A673 (cell line): ENCODE measurements around the gene CHD2. TPM values are rescaled to one million over a fixed set of nuclear protein-coding genes. Genes with fewer than 3 reads are reported as not detected.

Source experiments
- BruUV-seq: library from RNA; stranded (reverse); fragments of 400-500 nt; replicated peaks from 2 replicates; lab custom pipeline; 2021; lab: Mats Ljungman, UMichigan
- CTCF ChIA-PET: fragments of 300-600 bp; sonication (Branson Sonifier 250); formaldehyde crosslinking; loops from one replicate; lab custom pipeline; 2022; ENCODE audit warnings: antibody characterized with exemption; lab: Charles Lee
- POLR2A ChIA-PET: fragments of 300-600 bp; sonication (Branson Sonifier 250); formaldehyde crosslinking; loops from one replicate; lab custom pipeline; 2022; ENCODE audit warnings: antibody characterized with exemption; ENCODE audit not compliant: low non-redundant PET; lab: Charles Lee
- DNase-seq: peaks from one replicate; pipeline ENCODE4 v3.0.0-alpha.2; 2015; ENCODE audit warnings: low spot score
- H3K27ac ChIP-seq: fragments of 200-600 bp; sonication (generic); 2 replicates; pipeline ENCODE4 v1.5.1; 2016; ENCODE audit warnings: mixed run types, low read depth, mild to moderate bottlenecking, mixed read lengths, antibody characterized with exemption, low read length; ENCODE audit not compliant: poor library complexity, severe bottlenecking
- H3K27me3 ChIP-seq: fragments of 200-600 bp; sonication (generic); replicated peaks from 2 replicates; pipeline ENCODE4 v1.6.1; 2017; ENCODE audit warnings: mixed run types, low read depth, mild to moderate bottlenecking, mixed read lengths, antibody characterized with exemption, low read length; ENCODE audit not compliant: insufficient read depth, poor library complexity
- H3K36me3 ChIP-seq: fragments of 200-600 bp; sonication (generic); 2 replicates; pipeline ENCODE4 v1.6.1; 2016; ENCODE audit warnings: mixed run types, mild to moderate bottlenecking, mixed read lengths, antibody characterized with exemption, low read length; ENCODE audit not compliant: insufficient read depth, poor library complexity, severe bottlenecking
- H3K4me1 ChIP-seq: fragments of 200-600 bp; sonication (generic); 2 replicates; pipeline ENCODE4 v1.6.1; 2017; ENCODE audit warnings: mixed run types, mild to moderate bottlenecking, mixed read lengths, antibody characterized with exemption, low read length; ENCODE audit not compliant: insufficient read depth, poor library complexity, severe bottlenecking
- H3K4me3 ChIP-seq: fragments of 200-600 bp; sonication (generic); 2 replicates; pipeline ENCODE4 v1.5.1; 2016; ENCODE audit warnings: low read depth, mixed run types, mild to moderate bottlenecking, mixed read lengths, low read length; ENCODE audit not compliant: poor library complexity, severe bottlenecking
- H3K9me3 ChIP-seq: fragments of 200-600 bp; sonication (generic); 2 replicates; pipeline ENCODE4 v1.6.1; 2016; ENCODE audit warnings: mixed run types, low read depth, mild to moderate bottlenecking, mixed read lengths, antibody characterized with exemption, low read length; ENCODE audit not compliant: poor library complexity, severe bottlenecking
- EZH2 ChIP-seq: fragments of 200-600 bp; sonication (generic); IDR thresholded peaks from 2 replicates; pipeline ENCODE4 v1.6.1; 2017; ENCODE audit warnings: borderline replicate concordance, low read depth, mild to moderate bottlenecking, mixed read lengths, antibody characterized with exemption, low read length; ENCODE audit not compliant: poor library complexity, severe bottlenecking
- intact Hi-C: fragments of 100-400 bp; cut with micrococcal nuclease; formaldehyde crosslinking; loops from one replicate; pipeline ENCODE4 v1.10.0; 2022; ENCODE audit not compliant: unreplicated experiment
- total RNA-seq: library from RNA; stranded (reverse); gene quantifications from 2 replicates; pipeline ENCODE4 v1.2.3, GENCODE V29; 2021
- TF ChIP-seq, protein P1 (sequence below): fragments of 300-800, 200-600 bp; sonication (generic); conservative IDR thresholded peaks from 2 replicates; pipeline ENCODE4 v1.5.1; 2017; ENCODE audit warnings: low read depth, mild to moderate bottlenecking, antibody characterized with exemption, low read length, moderate library complexity, mixed read lengths

CHD2 gene
- total RNA-seq, 1 experiment from 2014 or later, result 75.7 TPM

DNA sequence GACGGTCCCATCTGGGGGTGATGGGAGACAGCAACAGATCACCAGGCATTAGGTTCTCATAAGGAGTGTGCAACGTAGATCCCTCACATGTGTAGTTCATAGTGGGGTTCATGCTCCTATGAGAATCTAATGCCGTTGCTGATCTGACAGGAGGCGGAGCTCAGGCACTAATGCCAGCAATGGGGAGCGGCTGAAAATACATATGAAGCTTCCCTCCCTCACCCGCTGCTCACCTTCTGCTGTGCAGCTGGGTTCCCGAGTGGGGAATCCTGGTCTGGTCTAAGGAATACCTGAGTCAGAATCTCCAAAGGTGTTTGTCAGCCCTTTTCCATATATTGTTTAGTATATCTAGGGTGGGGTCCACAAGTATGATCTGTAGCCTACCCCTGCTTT is 52.3 kb downstream of the CHD2 start:
- H3K27me3 ChIP-seq, result no peaks in the 10 kb centered on the region
- no TSS peak for BruUV-seq
- H3K9me3 ChIP-seq, result peaks cover 22% of the 10 kb centered on the region
- no peak overlapping the region for H3K27ac ChIP-seq
- no peaks in the 10 kb centered on the region for H3K4me1 ChIP-seq
- TF ChIP-seq, protein P1, sequence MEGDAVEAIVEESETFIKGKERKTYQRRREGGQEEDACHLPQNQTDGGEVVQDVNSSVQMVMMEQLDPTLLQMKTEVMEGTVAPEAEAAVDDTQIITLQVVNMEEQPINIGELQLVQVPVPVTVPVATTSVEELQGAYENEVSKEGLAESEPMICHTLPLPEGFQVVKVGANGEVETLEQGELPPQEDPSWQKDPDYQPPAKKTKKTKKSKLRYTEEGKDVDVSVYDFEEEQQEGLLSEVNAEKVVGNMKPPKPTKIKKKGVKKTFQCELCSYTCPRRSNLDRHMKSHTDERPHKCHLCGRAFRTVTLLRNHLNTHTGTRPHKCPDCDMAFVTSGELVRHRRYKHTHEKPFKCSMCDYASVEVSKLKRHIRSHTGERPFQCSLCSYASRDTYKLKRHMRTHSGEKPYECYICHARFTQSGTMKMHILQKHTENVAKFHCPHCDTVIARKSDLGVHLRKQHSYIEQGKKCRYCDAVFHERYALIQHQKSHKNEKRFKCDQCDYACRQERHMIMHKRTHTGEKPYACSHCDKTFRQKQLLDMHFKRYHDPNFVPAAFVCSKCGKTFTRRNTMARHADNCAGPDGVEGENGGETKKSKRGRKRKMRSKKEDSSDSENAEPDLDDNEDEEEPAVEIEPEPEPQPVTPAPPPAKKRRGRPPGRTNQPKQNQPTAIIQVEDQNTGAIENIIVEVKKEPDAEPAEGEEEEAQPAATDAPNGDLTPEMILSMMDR, result no peak
- TF ChIP-seq EZH2, result no peak
- DNase-seq, result no peak
- ChIA-PET POLR2A (no interaction called here), CTCF (no interaction called here)
- no peak overlapping the region for H3K4me3 ChIP-seq
- intact Hi-C loops, result no loop called here
- peaks cover 96% of the 10 kb centered on the region for H3K36me3 ChIP-seq

DNA sequence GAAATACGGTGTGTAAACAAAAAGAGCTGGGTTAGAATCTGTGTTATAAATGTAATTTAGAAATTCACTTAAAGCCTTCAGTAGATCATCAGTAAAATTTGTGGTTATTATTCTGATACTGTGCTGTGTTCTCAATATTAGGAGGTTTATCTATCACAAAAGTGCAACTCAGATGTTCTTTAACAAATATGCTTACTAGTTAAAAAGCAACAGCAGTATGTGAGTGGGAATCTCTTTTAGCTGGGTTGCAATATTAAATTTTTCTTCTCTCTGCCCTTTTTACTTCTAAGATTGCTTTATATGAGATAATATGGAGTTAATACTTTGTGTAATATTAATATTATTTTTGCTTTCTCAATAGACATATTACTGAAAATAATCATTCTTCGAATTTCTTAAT is 53.4 kb downstream of the CHD2 start:
- no peak overlapping the region for H3K4me3 ChIP-seq
- peaks cover 94% of the 10 kb centered on the region for H3K36me3 ChIP-seq
- H3K4me1 ChIP-seq, result no peaks in the 10 kb centered on the region
- ChIA-PET CTCF (no interaction called here), POLR2A (no interaction called here)
- intact Hi-C loops, result no loop called here
- H3K27me3 ChIP-seq, result no peaks in the 10 kb centered on the region
- H3K9me3 ChIP-seq, result peaks cover 15% of the 10 kb centered on the region
- no peak overlapping the region for H3K27ac ChIP-seq
- no peak for TF ChIP-seq EZH2
- TF ChIP-seq, protein P1, result no peak
- no TSS peak for BruUV-seq
- no peak for DNase-seq

GRCh38 chr15:92954002-92954401 is 53.9 kb downstream of the CHD2 start:
- no peak overlapping the region for H3K27ac ChIP-seq
- peaks cover 94% of the 10 kb centered on the region for H3K36me3 ChIP-seq
- POLR2A ChIA-PET, result no interaction called here
- CTCF ChIA-PET, result no interaction called here
- TF ChIP-seq, protein P1, result no peak
- no peaks in the 10 kb centered on the region for H3K27me3 ChIP-seq
- BruUV-seq, result no TSS peak
- H3K4me3 ChIP-seq, result no peak overlapping the region
- no peaks in the 10 kb centered on the region for H3K4me1 ChIP-seq
- DNase-seq, result no peak
- H3K9me3 ChIP-seq, result peaks cover 11% of the 10 kb centered on the region
- intact Hi-C loops, result no loop called here
